Measurements from ENCODE around the gene POU2F3.
"Not testable (repeated sequence)": the region's sequence is repeated elsewhere in the genome, so short reads cannot be mapped to it uniquely, and the experiment has no call there.

Gene POU2F3

GRCh38 chr11:120244476-120245365 lies 4.8 kb downstream of the POU2F3 start:
- H3K4me3 ChIP-seq (ENCODE audit: low read length): no peak overlapping the region
- TF ChIP-seq ZNF274 (IDR thresholded peaks at IDR 0.05; ENCODE audit: low read depth, low read length): no peak

- TF ChIP-seq ZNF274 (IDR thresholded peaks at IDR 0.05; ENCODE audit: low read depth, low read length): no peak
- H3K4me3 ChIP-seq (ENCODE audit: low read length): no peak overlapping the region
Measured at GRCh38 chr11:120245434-120245833, 5.5 kb downstream of the POU2F3 start.

DNA sequence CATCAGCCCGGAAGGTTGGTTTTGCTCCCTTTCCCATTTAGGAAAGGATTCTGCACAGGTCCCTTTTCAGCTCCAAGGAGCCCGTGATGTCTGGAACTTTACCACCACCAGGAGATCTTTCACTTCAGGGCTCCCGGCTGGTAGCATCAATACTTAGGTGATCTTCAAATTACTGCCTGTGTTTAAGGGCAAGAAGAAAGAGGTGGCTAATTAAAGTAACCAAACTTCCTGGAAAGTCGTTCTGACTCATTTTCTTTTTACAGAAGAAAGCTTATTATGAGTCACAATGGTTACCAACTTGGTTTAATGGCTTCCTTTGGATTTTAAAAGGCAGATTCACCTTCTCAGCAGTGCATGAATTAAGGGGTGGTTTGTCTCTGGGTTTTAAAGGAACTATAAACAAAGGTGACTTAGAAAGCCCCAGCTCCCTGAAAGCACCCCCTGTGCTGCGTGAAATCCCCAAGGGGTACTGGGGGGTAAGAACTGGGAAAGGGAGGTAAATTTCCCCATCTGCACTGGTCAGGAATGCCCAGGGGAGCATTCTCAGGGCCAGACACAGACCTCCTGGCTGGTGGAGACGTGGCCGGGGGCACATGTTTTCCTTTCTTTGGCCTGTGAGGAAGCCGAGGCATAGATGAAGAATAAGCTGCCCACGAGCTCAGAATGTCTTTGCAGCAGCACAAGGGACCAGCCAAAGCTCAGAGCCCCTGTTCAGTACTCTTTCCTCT lies 8.8 kb downstream of the POU2F3 start:
- H3K4me3 ChIP-seq (ENCODE audit: low read length): no peak overlapping the region; the same call in 1 of the 2 replicates
- no peak for TF ChIP-seq ZNF274 (IDR thresholded peaks at IDR 0.05; ENCODE audit: low read depth, low read length)

GRCh38 chr11:120249279-120250262 lies 9.6 kb downstream of the POU2F3 start:
- H3K4me3 ChIP-seq (ENCODE audit: low read length): no peak overlapping the region; the same call in 1 of the 2 replicates
- no peak for TF ChIP-seq ZNF274 (IDR thresholded peaks at IDR 0.05; ENCODE audit: low read depth, low read length)

GRCh38 chr11:120253377-120253776 lies 13.4 kb downstream of the POU2F3 start:
- H3K4me3 ChIP-seq (ENCODE audit: low read length): not testable (repeated sequence)

- no peak for TF ChIP-seq ZNF274 (IDR thresholded peaks at IDR 0.05; ENCODE audit: low read depth, low read length)
- no peak overlapping the region for H3K4me3 ChIP-seq (ENCODE audit: low read length)
Measured at GRCh38 chr11:120254788-120255518, 15.0 kb downstream of the POU2F3 start.

- H3K4me3 ChIP-seq (ENCODE audit: low read length): no peak overlapping the region
- no peak for TF ChIP-seq ZNF274 (IDR thresholded peaks at IDR 0.05; ENCODE audit: low read depth, low read length)
Measured at GRCh38 chr11:120255519-120255866, 15.6 kb downstream of the POU2F3 start.

DNA sequence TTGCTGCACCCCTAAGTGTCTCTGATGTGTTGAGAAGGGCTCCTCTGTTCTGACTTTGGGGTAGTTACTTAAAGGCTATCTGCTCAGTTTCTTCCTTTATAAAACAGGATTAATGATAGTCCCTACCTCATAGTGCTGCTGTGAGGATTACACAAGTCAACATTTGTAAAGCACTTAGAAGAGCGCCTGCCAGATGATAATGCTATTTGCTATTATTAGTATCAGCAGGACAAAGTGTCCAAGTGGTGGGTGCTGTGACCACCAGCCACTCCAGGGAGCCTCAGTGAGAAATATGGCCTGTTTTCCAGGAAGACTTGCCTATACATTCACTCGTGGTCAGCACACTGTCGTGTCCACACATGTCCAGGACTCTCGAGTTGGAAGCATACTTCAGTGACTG lies 16.2 kb downstream of the POU2F3 start:
- TF ChIP-seq ZNF274 (IDR thresholded peaks at IDR 0.05; ENCODE audit: low read depth, low read length): no peak
- no peak overlapping the region for H3K4me3 ChIP-seq (ENCODE audit: low read length)

- TF ChIP-seq ZNF274 (IDR thresholded peaks at IDR 0.05; ENCODE audit: low read depth, low read length): no peak
- no peak overlapping the region for H3K4me3 ChIP-seq (ENCODE audit: low read length)
Measured at GRCh38 chr11:120256779-120257178, 16.8 kb downstream of the POU2F3 start.

- TF ChIP-seq ZNF274 (IDR thresholded peaks at IDR 0.05; ENCODE audit: low read depth, low read length): no peak
- H3K4me3 ChIP-seq (ENCODE audit: low read length): no peak overlapping the region
Measured at GRCh38 chr11:120257346-120257745, 17.4 kb downstream of the POU2F3 start.

DNA sequence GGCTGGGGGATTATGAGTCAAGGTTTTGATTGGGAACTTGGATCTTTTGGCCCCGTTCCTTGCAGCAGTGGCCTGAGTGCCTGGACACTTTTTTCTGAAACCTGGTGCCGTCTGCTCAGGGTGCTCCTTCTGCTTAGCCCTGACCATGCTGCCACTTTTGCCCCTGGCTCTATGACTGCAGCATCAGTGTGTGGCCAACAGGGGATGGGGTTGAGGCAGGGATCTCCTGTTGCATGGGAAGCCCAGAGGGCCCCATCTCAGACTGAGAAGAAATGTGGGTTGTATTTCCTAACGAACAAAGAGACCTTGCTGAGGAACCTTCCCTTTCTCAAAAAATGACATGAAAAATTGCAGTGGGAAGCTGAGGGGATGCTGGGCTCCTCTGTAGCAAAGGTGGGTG lies 18.7 kb downstream of the POU2F3 start:
- TF ChIP-seq ZNF274 (IDR thresholded peaks at IDR 0.05; ENCODE audit: low read depth, low read length): no peak
- H3K4me3 ChIP-seq (ENCODE audit: low read length): no peak overlapping the region

DNA sequence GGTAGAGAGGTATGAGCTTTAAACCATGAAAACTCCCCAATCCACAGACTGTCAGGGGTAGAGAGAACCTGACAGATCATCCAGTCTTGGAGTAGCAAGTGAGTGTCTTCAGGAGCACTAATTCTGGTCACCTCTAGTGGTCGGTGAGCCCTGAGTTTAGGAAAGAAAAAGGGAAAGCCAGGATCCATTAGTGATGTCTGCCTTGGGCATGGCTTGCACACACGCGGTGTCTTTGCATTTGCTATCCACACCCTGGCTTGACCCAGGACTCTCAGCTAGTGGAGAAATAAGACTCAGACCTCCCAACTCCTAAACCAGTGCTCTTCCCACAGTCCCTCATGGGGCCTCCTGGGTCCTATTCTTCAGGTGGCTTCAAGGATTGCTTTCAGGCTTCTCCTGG lies 19.3 kb downstream of the POU2F3 start:
- no peak for TF ChIP-seq ZNF274 (IDR thresholded peaks at IDR 0.05; ENCODE audit: low read depth, low read length)
- H3K4me3 ChIP-seq (ENCODE audit: low read length): no peak overlapping the region

DNA sequence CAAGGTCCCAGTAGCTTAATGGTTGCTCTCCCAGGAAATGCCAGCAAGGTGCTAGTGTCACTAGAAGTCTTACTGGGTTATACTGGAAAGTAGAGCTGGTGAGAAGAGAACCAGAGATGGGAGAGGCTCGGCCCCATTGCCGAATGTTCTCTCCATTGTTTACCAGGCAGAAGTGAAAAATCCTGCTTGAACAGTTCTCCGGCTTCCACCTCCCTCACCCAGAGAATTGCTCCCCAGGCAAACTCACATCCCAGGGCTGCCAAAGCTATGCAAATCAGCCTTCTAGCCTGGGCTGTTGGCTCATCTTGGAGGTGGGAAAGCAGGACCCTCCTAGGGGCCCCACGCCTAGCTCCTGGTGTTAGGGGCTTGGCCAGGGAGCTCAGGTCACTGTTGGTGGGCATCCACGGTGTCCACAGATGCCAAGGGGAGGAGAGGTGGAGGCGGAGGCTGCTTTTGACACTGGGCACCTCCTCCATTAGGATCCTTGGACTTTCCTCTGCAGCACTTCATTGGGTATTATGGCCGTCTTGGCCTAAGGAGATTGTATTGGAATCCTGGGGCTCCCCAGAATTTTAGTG lies 20.1 kb downstream of the POU2F3 start:
- TF ChIP-seq ZNF274 (IDR thresholded peaks at IDR 0.05; ENCODE audit: low read depth, low read length): no peak
- no peak overlapping the region for H3K4me3 ChIP-seq (ENCODE audit: low read length)
